GM19239 (cell line): ENCODE data around the gene KRTAP5-4.
"Not testable (repeated sequence)": the region's sequence is repeated elsewhere in the genome, so short reads cannot be mapped to it uniquely, and the experiment has no call there.

Source experiments
- DNase-seq: peaks from one replicate; pipeline ENCODE4 v3.0.0; 2011; ENCODE audit warnings: low spot score; ENCODE audit not compliant: insufficient read length
- FAIRE-seq: peaks from 2 replicates; lab custom pipeline; 2011; peaks lifted over from hg19 to GRCh38; lab: Jason Lieb, UNC

Gene KRTAP5-4

GRCh38 chr11:1622086-1622485 is at the start of gene KRTAP5-4:
KRTAP5-4 (minus strand) TSS chr11:1622138; CDS start chr11:1622093, 45 bp downstream.
- no peak for DNase-seq
- no peak for FAIRE-seq

- DNase-seq (no peak), FAIRE-seq (no peak)
Observed at GRCh38 chr11:1671658-1672057, 49.7 kb upstream of the KRTAP5-4 start.

- no peak for DNase-seq
- FAIRE-seq, result no peak
Observed at GRCh38 chr11:1670905-1671371, 49.0 kb upstream of the KRTAP5-4 start.

GRCh38 chr11:1670457-1670856 is 48.5 kb upstream of the KRTAP5-4 start:
- not testable (repeated sequence) for DNase-seq, FAIRE-seq

- no peak for FAIRE-seq
- DNase-seq, result no peak
Observed at GRCh38 chr11:1669546-1670218, 47.7 kb upstream of the KRTAP5-4 start.

GRCh38 chr11:1668911-1669473 is 47.1 kb upstream of the KRTAP5-4 start:
- FAIRE-seq (no peak), DNase-seq (no peak)

- no peak for FAIRE-seq
Observed at GRCh38 chr11:1667906-1668305, 46.0 kb upstream of the KRTAP5-4 start.

GRCh38 chr11:1667121-1667850 is 45.3 kb upstream of the KRTAP5-4 start:
- FAIRE-seq, result no peak
- DNase-seq, result no peak

More at GRCh38 chr11:1667906-1668305, 46.0 kb upstream of the KRTAP5-4 start:
- DNase-seq, result no peak

GRCh38 chr11:1665313-1665712 is 43.4 kb upstream of the KRTAP5-4 start:
- no peak for FAIRE-seq
- no peak for DNase-seq

GRCh38 chr11:1662699-1663283 is 40.9 kb upstream of the KRTAP5-4 start:
- DNase-seq, FAIRE-seq: not testable (repeated sequence)

- DNase-seq, FAIRE-seq: not testable (repeated sequence)
Observed at GRCh38 chr11:1661454-1662269, 39.7 kb upstream of the KRTAP5-4 start.

- DNase-seq, result no peak
- no peak for FAIRE-seq
Observed at GRCh38 chr11:1660111-1660867, 38.4 kb upstream of the KRTAP5-4 start.

GRCh38 chr11:1659506-1659905 is 37.6 kb upstream of the KRTAP5-4 start:
- no peak for FAIRE-seq

GRCh38 chr11:1656670-1657069 is 34.7 kb upstream of the KRTAP5-4 start:
- DNase-seq, result no peak
- no peak for FAIRE-seq

More at GRCh38 chr11:1659506-1659905, 37.6 kb upstream of the KRTAP5-4 start:
- DNase-seq, result no peak

GRCh38 chr11:1656061-1656441 is 34.1 kb upstream of the KRTAP5-4 start:
- FAIRE-seq (no peak), DNase-seq (no peak)

GRCh38 chr11:1655168-1656060 is 33.5 kb upstream of the KRTAP5-4 start:
- FAIRE-seq, result no peak
- no peak for DNase-seq

- no peak for DNase-seq
- no peak for FAIRE-seq
Observed at GRCh38 chr11:1654388-1655167, 32.6 kb upstream of the KRTAP5-4 start.
